Adipocyte (in vitro differentiated cells): ENCODE data around the gene ZDHHC12.

Experiments
- DNase-seq: peaks from one replicate; pipeline ENCODE4 v3.0.0-alpha.2; 2015; ENCODE audit warnings: low read depth
- H3K27me3 ChIP-seq: replicated peaks from 2 replicates; pipeline ENCODE4 v1.7.0; 2013; ENCODE audit warnings: mild to moderate bottlenecking, low read length, moderate library complexity; ENCODE audit not compliant: control insufficient read depth, insufficient read depth
- H3K36me3 ChIP-seq: 2 replicates; pipeline ENCODE4 v1.7.0; 2013; ENCODE audit warnings: low read length, mild to moderate bottlenecking, moderate library complexity; ENCODE audit not compliant: control insufficient read depth, insufficient read depth, severe bottlenecking
- H3K4me1 ChIP-seq: 2 replicates; pipeline ENCODE4 v1.7.0; 2013; ENCODE audit warnings: mild to moderate bottlenecking, low read length, moderate library complexity; ENCODE audit not compliant: control insufficient read depth, insufficient read depth
- H3K4me3 ChIP-seq: 2 replicates; pipeline ENCODE4 v1.7.0; 2013; ENCODE audit warnings: mild to moderate bottlenecking, low read length, moderate library complexity
- H3K9ac ChIP-seq: 2 replicates; pipeline ENCODE4 v1.7.0; 2013; ENCODE audit warnings: mild to moderate bottlenecking, low read length, moderate library complexity
- H3K9me3 ChIP-seq: 2 replicates; pipeline ENCODE4 v1.7.0; 2013; ENCODE audit warnings: mild to moderate bottlenecking, low read length, moderate library complexity; ENCODE audit not compliant: control insufficient read depth

Gene ZDHHC12

GRCh38 chr9:128729302-128729701 is 5.4 kb upstream of the ZDHHC12 start:
- Histone ChIP-seq H3K36me3 (peaks cover 13% of the 10 kb centered on the region), H3K4me3 (no peak overlapping the region), H3K27me3 (no peaks in the 10 kb centered on the region), H3K4me1 (peaks cover 5% of the 10 kb centered on the region), H3K9ac (no peak overlapping the region), H3K9me3 (no peaks in the 10 kb centered on the region)
- DNase-seq: no peak

- no peaks in the 10 kb centered on the region for H3K27me3 ChIP-seq
- DNase-seq: no peak
Observed at GRCh38 chr9:128728298-128728697, 4.4 kb upstream of the ZDHHC12 start.

GRCh38 chr9:128727640-128728248 is 3.8 kb upstream of the ZDHHC12 start:
- H3K4me1 ChIP-seq: peaks cover 9% of the 10 kb centered on the region
- no peaks in the 10 kb centered on the region for H3K9me3 ChIP-seq
- peaks cover 10% of the 10 kb centered on the region for H3K36me3 ChIP-seq
- H3K9ac ChIP-seq: no peak overlapping the region
- no peaks in the 10 kb centered on the region for H3K27me3 ChIP-seq
- DNase-seq: no peak
- no peak overlapping the region for H3K4me3 ChIP-seq

More at GRCh38 chr9:128728298-128728697, 4.4 kb upstream of the ZDHHC12 start:
- H3K4me1 ChIP-seq: peaks cover 9% of the 10 kb centered on the region
- no peak overlapping the region for H3K9ac ChIP-seq
- peaks cover 13% of the 10 kb centered on the region for H3K36me3 ChIP-seq
- no peak overlapping the region for H3K4me3 ChIP-seq
- no peaks in the 10 kb centered on the region for H3K9me3 ChIP-seq

GRCh38 chr9:128724744-128725211 is 851 bp upstream of the ZDHHC12 start:
- peaks cover 9% of the 10 kb centered on the region for H3K4me1 ChIP-seq
- no peaks in the 10 kb centered on the region for H3K9me3 ChIP-seq
- H3K9ac ChIP-seq: peak overlapping the region; percentile 69
- H3K36me3 ChIP-seq: no peaks in the 10 kb centered on the region
- DNase-seq: peak; percentile 45
- peak overlapping the region; percentile 88 for H3K4me3 ChIP-seq
- H3K27me3 ChIP-seq: no peaks in the 10 kb centered on the region

- H3K36me3 ChIP-seq: no peaks in the 10 kb centered on the region
- H3K4me1 ChIP-seq: peaks cover 9% of the 10 kb centered on the region
- peak overlapping the region; percentile 88 for H3K4me3 ChIP-seq
- no peaks in the 10 kb centered on the region for H3K27me3 ChIP-seq
- H3K9me3 ChIP-seq: no peaks in the 10 kb centered on the region
- peak; percentile 7 for DNase-seq
- peak overlapping the region; percentile 86 for H3K9ac ChIP-seq
Observed at GRCh38 chr9:128723352-128723865, 518 bp downstream of the ZDHHC12 start.

GRCh38 chr9:128722380-128723351 is 1.3 kb downstream of the ZDHHC12 start:
- Histone ChIP-seq H3K4me1 (peaks cover 9% of the 10 kb centered on the region), H3K9me3 (no peaks in the 10 kb centered on the region), H3K9ac (no peak overlapping the region), H3K4me3 (no peak overlapping the region), H3K36me3 (no peaks in the 10 kb centered on the region), H3K27me3 (no peaks in the 10 kb centered on the region)
- DNase-seq: no peak

GRCh38 chr9:128721487-128722010 is 2.4 kb downstream of the ZDHHC12 start:
- H3K4me3 ChIP-seq: no peak overlapping the region
- peaks cover 12% of the 10 kb centered on the region for H3K4me1 ChIP-seq
- H3K27me3 ChIP-seq: no peaks in the 10 kb centered on the region
- no peak for DNase-seq
- no peaks in the 10 kb centered on the region for H3K9me3 ChIP-seq
- no peak overlapping the region for H3K9ac ChIP-seq
- H3K36me3 ChIP-seq: no peaks in the 10 kb centered on the region

GRCh38 chr9:128720841-128721486 is 3.0 kb downstream of the ZDHHC12 start:
- Histone ChIP-seq H3K4me1 (peaks cover 12% of the 10 kb centered on the region), H3K4me3 (no peak overlapping the region), H3K9ac (no peak overlapping the region), H3K9me3 (no peaks in the 10 kb centered on the region), H3K36me3 (no peaks in the 10 kb centered on the region), H3K27me3 (no peaks in the 10 kb centered on the region)
- DNase-seq: no peak

- Histone ChIP-seq H3K9me3 (no peaks in the 10 kb centered on the region), H3K36me3 (no peaks in the 10 kb centered on the region), H3K4me3 (no peak overlapping the region), H3K4me1 (peaks cover 12% of the 10 kb centered on the region), H3K9ac (no peak overlapping the region), H3K27me3 (no peaks in the 10 kb centered on the region)
- DNase-seq: no peak
Observed at GRCh38 chr9:128719919-128720605, 3.9 kb downstream of the ZDHHC12 start.

- H3K36me3 ChIP-seq: no peaks in the 10 kb centered on the region
- no peak overlapping the region for H3K4me3 ChIP-seq
- H3K4me1 ChIP-seq: peaks cover 4% of the 10 kb centered on the region
- H3K9me3 ChIP-seq: no peaks in the 10 kb centered on the region
- H3K9ac ChIP-seq: no peak overlapping the region
- no peaks in the 10 kb centered on the region for H3K27me3 ChIP-seq
- no peak for DNase-seq
Observed at GRCh38 chr9:128718475-128718874, 5.5 kb downstream of the ZDHHC12 start.
